ENCODE data around the gene GTF3C5.

The GTF3C5 gene

DNA sequence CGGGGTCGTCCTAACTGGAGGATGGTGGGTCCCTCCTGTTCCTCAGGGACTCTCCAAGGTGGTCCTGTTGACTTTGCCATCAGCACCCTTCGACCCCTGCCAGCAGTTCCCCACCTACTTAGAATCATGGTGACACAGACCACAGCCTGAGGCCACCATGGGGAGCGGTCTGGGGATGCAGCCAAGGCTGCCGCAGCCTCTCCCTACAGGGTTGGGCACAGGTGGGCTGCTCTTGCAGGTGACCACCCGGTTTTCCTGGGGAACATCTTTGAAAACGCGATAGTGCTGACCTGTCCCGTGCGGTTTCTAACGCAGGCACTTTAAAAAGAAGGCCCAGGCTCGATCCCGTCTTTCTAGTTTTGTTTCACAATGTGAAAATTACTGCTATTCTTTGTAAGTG, 18.2 kb downstream of the GTF3C5 start:
- Histone ChIP-seq H3K36me3 (ENCODE audit: control insufficient read depth, insufficient read depth, low read length) (peaks cover 38% of the 10 kb centered on the region), H3K4me3 (replicated peaks; ENCODE audit: low read depth, low read length) (no peak overlapping the region), H3K27me3 (replicated peaks; ENCODE audit: control insufficient read depth, insufficient read depth, low read length) (no peaks in the 10 kb centered on the region)
- no peak for DNase-seq (ENCODE audit: extremely low read depth, insufficient read length)
- TF ChIP-seq, protein P1, sequence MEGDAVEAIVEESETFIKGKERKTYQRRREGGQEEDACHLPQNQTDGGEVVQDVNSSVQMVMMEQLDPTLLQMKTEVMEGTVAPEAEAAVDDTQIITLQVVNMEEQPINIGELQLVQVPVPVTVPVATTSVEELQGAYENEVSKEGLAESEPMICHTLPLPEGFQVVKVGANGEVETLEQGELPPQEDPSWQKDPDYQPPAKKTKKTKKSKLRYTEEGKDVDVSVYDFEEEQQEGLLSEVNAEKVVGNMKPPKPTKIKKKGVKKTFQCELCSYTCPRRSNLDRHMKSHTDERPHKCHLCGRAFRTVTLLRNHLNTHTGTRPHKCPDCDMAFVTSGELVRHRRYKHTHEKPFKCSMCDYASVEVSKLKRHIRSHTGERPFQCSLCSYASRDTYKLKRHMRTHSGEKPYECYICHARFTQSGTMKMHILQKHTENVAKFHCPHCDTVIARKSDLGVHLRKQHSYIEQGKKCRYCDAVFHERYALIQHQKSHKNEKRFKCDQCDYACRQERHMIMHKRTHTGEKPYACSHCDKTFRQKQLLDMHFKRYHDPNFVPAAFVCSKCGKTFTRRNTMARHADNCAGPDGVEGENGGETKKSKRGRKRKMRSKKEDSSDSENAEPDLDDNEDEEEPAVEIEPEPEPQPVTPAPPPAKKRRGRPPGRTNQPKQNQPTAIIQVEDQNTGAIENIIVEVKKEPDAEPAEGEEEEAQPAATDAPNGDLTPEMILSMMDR (IDR thresholded peaks at IDR 0.05; ENCODE audit: insufficient read depth, low read length, poor library complexity, severe bottlenecking) = no peak

DNA sequence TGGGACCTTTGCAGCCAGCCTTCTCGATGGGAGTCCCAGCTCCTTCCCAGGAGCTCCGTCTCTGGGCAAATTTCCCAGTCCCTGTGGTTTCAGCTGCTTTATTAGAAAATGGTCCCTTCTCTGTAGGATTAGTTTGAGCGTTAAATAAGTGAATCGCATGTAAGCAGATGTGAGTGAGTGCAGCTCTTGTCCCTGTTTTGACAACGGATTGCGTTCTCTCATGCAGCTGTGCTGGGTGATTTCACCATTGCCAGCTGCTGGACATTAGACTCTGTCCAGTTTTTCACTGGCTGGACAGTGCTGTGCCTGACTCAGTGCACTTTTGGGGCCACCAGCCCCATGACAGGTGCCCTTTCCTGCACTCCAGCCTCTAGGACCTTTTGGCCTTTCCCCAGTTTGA, 19.3 kb downstream of the GTF3C5 start:
- TF ChIP-seq, protein P1 (IDR thresholded peaks at IDR 0.05; ENCODE audit: insufficient read depth, low read length, poor library complexity, severe bottlenecking) = no peak
- Histone ChIP-seq H3K36me3 (ENCODE audit: control insufficient read depth, insufficient read depth, low read length) (peaks cover 38% of the 10 kb centered on the region), H3K27me3 (replicated peaks; ENCODE audit: control insufficient read depth, insufficient read depth, low read length) (no peaks in the 10 kb centered on the region), H3K4me3 (replicated peaks; ENCODE audit: low read depth, low read length) (no peak overlapping the region)
- no peak for DNase-seq (ENCODE audit: extremely low read depth, insufficient read length)

DNA sequence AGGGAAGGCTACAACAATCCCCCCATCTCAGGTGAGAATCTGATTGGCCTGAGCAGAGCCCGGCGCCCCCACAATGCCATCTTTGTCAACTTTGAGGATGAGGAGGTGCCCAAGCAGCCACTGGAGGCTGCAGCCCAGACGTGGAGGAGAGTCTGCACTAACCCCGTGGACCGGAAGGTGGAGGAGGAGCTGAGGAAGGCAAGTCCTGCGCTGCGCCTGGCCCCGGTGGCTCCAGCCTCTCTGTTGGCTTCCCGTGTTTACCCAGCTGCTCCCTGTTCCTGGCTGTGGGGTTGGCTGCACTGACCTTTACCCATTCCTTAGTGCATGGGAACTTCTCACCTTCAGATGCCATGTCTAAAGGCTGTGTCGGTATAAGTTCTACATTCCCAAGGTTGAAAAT, 20.0 kb downstream of the GTF3C5 start:
- TF ChIP-seq, protein P1 (IDR thresholded peaks at IDR 0.05; ENCODE audit: insufficient read depth, low read length, poor library complexity, severe bottlenecking) = no peak
- Histone ChIP-seq H3K4me3 (replicated peaks; ENCODE audit: low read depth, low read length) (no peak overlapping the region), H3K27me3 (replicated peaks; ENCODE audit: control insufficient read depth, insufficient read depth, low read length) (no peaks in the 10 kb centered on the region), H3K36me3 (ENCODE audit: control insufficient read depth, insufficient read depth, low read length) (peaks cover 40% of the 10 kb centered on the region)
- DNase-seq (ENCODE audit: extremely low read depth, insufficient read length) = no peak

DNA sequence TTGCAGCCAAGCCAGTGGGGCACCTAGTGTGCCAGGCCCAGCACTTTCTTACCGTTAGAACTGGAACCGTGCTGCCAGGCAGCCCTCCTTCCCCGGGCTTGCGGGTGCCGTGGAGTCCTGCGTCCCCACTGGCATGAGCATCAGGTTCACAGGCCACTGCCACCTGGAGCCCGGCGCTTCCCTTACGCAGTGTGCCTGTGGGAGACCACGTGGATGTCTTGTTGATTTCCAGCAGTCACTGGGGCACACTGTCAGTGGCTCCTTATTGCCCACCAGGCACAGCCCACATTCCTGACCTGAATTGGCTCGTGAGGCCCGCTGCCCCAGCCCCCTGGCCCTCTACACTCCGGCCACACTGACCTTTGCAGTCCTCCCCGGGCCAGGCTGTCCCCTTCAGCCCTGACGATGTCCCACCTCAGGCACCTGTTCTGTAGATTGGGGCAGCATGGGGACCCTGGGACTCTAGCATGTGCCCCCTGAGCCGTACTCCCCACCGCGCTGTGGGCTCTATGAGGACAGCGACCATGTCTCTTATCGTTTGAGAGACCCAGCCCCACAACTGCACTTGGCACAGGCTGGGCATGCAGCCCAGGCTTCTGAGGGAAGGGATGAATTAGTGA, 20.6 kb downstream of the GTF3C5 start:
- TF ChIP-seq, protein P1 (IDR thresholded peaks at IDR 0.05; ENCODE audit: insufficient read depth, low read length, poor library complexity, severe bottlenecking) = no peak
- Histone ChIP-seq H3K4me3 (replicated peaks; ENCODE audit: low read depth, low read length) (no peak overlapping the region), H3K36me3 (ENCODE audit: control insufficient read depth, insufficient read depth, low read length) (peaks cover 44% of the 10 kb centered on the region), H3K27me3 (replicated peaks; ENCODE audit: control insufficient read depth, insufficient read depth, low read length) (no peaks in the 10 kb centered on the region)
- no peak for DNase-seq (ENCODE audit: extremely low read depth, insufficient read length)

DNA sequence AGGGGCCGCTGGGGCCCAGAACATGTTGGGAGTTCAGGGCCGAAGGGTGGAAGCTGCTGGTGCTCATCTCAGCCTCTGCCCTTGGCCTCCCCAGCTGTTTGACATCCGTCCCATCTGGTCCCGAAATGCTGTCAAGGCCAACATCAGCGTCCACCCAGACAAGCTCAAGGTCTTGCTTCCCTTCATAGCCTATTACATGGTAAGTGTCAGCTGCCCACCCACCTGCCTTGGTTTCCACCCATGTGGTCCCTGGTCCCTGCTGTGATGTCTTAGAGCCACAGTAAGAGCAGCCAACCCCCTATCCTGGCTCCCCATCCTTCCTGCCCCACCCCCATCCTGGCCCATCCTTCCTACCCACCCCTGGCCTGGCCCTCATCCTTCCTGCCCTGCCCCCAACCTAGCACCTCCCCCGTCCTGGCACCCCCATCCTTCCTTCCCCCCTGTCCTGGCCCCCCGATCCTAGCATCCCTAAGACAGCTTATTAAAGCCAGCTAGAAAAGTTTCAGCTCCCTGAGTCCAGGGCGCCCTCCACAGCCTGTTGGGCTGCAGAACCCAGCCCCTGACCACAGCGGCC, 21.3 kb downstream of the GTF3C5 start:
- peaks cover 45% of the 10 kb centered on the region for H3K36me3 ChIP-seq (ENCODE audit: control insufficient read depth, insufficient read depth, low read length)
- TF ChIP-seq, protein P1 (IDR thresholded peaks at IDR 0.05; ENCODE audit: insufficient read depth, low read length, poor library complexity, severe bottlenecking) = no peak
- H3K4me3 ChIP-seq (replicated peaks; ENCODE audit: low read depth, low read length) = no peak overlapping the region
- H3K27me3 ChIP-seq (replicated peaks; ENCODE audit: control insufficient read depth, insufficient read depth, low read length) = no peaks in the 10 kb centered on the region
- DNase-seq (ENCODE audit: extremely low read depth, insufficient read length) = no peak

All from GM06990 (cell line).